H1 (cell line): ENCODE data around the gene DIP2C. TPM values are rescaled to one million over a fixed set of nuclear protein-coding genes. Genes with fewer than 3 reads are reported as not detected.

Experiments
- CTCF ChIA-PET: fragments of 300-600 bp; sonication (Branson Sonifier 250); formaldehyde crosslinking; loops from one replicate; lab custom pipeline; 2021; ENCODE audit not compliant: partially characterized antibody; lab: Charles Lee
- POLR2A ChIA-PET: fragments of 300-600 bp; sonication (Branson Sonifier 250); formaldehyde crosslinking; loops from one replicate; lab custom pipeline; 2021; ENCODE audit warnings: inconsistent platforms; ENCODE audit not compliant: partially characterized antibody; lab: Charles Lee
- DNase-seq, 2 experiments: peaks; one replicate each; pipeline versions ENCODE4 v3.0.0 to v3.0.0-alpha.2; 2010 to 2022; ENCODE audit warnings: low spot score in 2 of 2, low read depth in 1 of 2, mixed read lengths in 1 of 2
- FAIRE-seq: peaks from 2 replicates; lab custom pipeline; 2011; peaks lifted over from hg19 to GRCh38; lab: Jason Lieb, UNC
- H2AFZ ChIP-seq: 2 replicates; pipeline ENCODE4 v1.8.1; 2012; ENCODE audit warnings: low read length, inconsistent platforms
- H2AK5ac ChIP-seq: 2 replicates; pipeline ENCODE4 v1.6.1; 2013; ENCODE audit warnings: low read depth, low read length
- H2BK120ac ChIP-seq: replicated peaks from 2 replicates; pipeline ENCODE3; 2013; ENCODE audit warnings: low read depth, low read length, inconsistent platforms
- H2BK12ac ChIP-seq: 2 replicates; pipeline ENCODE4 v1.6.1; 2013; ENCODE audit warnings: low read depth, low read length
- H2BK15ac ChIP-seq: 2 replicates; pipeline ENCODE4 v1.6.1; 2013; ENCODE audit warnings: low read length
- H2BK20ac ChIP-seq: 2 replicates; pipeline ENCODE4 v1.6.1; 2013; ENCODE audit warnings: low read length
- H2BK5ac ChIP-seq: 2 replicates; pipeline ENCODE4 v1.6.1; 2013; ENCODE audit warnings: low read depth, low read length
- H3K14ac ChIP-seq: 2 replicates; pipeline ENCODE4 v1.6.1; 2013; ENCODE audit warnings: inconsistent platforms; ENCODE audit not compliant: insufficient read length
- H3K18ac ChIP-seq: 2 replicates; pipeline ENCODE4 v1.6.1; 2013; ENCODE audit warnings: low read length; ENCODE audit errors: extremely low read depth
- H3K23ac ChIP-seq: 2 replicates; pipeline ENCODE4 v1.6.1; 2013; ENCODE audit warnings: inconsistent platforms; ENCODE audit not compliant: insufficient read length
- H3K23me2 ChIP-seq: 2 replicates; pipeline ENCODE4 v1.6.1; 2013; ENCODE audit warnings: low read depth, low read length
- H3K27ac ChIP-seq: 2 replicates; pipeline ENCODE4 v1.6.1; 2011; ENCODE audit warnings: low read depth, low read length, inconsistent platforms
- H3K27me3 ChIP-seq, 4 experiments: replicated peaks in 1 of 4; 1 replicate in 1 of 4; 2 replicates in 3 of 4; pipeline versions ENCODE4 v1.6.1 to v1.8.1; 2011 to 2013; ENCODE audit warnings: low read length in 3 of 4, mild to moderate bottlenecking in 3 of 4, inconsistent platforms in 2 of 4, mixed read lengths in 2 of 4, moderate library complexity in 1 of 4; ENCODE audit not compliant: control insufficient read depth in 3 of 4, insufficient read depth in 3 of 4; ENCODE audit errors: extremely low read depth in 1 of 4
- H3K36me3 ChIP-seq, 4 experiments: 2 replicates each; pipeline versions ENCODE4 v1.6.1 to v1.8.1; 2011 to 2013; ENCODE audit warnings: mild to moderate bottlenecking in 4 of 4, low read length in 3 of 4, moderate library complexity in 2 of 4, control low read depth in 1 of 4, inconsistent platforms in 1 of 4; ENCODE audit not compliant: insufficient read depth in 4 of 4, control insufficient read depth in 2 of 4
- H3K4ac ChIP-seq: replicated peaks from 2 replicates; pipeline ENCODE3; 2013; ENCODE audit warnings: low read length, low read depth, mixed read lengths, inconsistent platforms; ENCODE audit not compliant: insufficient read length
- H3K4me1 ChIP-seq, 4 experiments: replicated peaks in 1 of 4; 1 replicate in 1 of 4; 2 replicates in 3 of 4; pipeline versions ENCODE4 v1.6.1 to v1.8.1; 2011 to 2013; ENCODE audit warnings: low read length in 3 of 4, inconsistent platforms in 2 of 4, mixed read lengths in 1 of 4; ENCODE audit not compliant: insufficient read depth in 4 of 4, control insufficient read depth in 3 of 4
- H3K4me2 ChIP-seq, 2 experiments: 2 replicates each; pipeline versions ENCODE4 v1.6.1 to v1.8.1; 2011 to 2013; ENCODE audit warnings: low read depth in 2 of 2, low read length in 2 of 2, control low read depth in 1 of 2, inconsistent platforms in 1 of 2, mild to moderate bottlenecking in 1 of 2; ENCODE audit not compliant: insufficient read depth in 1 of 2
- H3K4me3 ChIP-seq, 4 experiments: fragments of 200-600, 300-600 bp in 1 of 4; sonication (generic), shearing (Covaris generic), sonication (Bioruptor Twin) in 1 of 4; 2 replicates each; pipeline versions ENCODE4 v1.5.1 to v1.8.1; 2011 to 2016; ENCODE audit warnings: low read length in 4 of 4, low read depth in 3 of 4, control low read depth in 2 of 4, inconsistent platforms in 2 of 4, mild to moderate bottlenecking in 2 of 4, mixed read lengths in 1 of 4, moderate library complexity in 1 of 4; ENCODE audit not compliant: insufficient read depth in 2 of 4; ENCODE audit errors: extremely low read depth in 1 of 4
- H3K56ac ChIP-seq: replicated peaks from 2 replicates; pipeline ENCODE3; 2013; ENCODE audit warnings: low read depth, mild to moderate bottlenecking, mixed read lengths, low read length, inconsistent platforms; ENCODE audit not compliant: insufficient read length
- H3K79me1 ChIP-seq: 2 replicates; pipeline ENCODE4 v1.6.1; 2013; ENCODE audit warnings: low read depth, low read length, control low read depth
- H3K79me2 ChIP-seq, 2 experiments: 2 replicates each; pipeline versions ENCODE4 v1.6.1 to v1.8.1; 2012 to 2013; ENCODE audit warnings: low read length in 2 of 2, mild to moderate bottlenecking in 2 of 2, inconsistent platforms in 1 of 2; ENCODE audit not compliant: insufficient read depth in 2 of 2, control insufficient read depth in 1 of 2
- H3K9ac ChIP-seq, 4 experiments: replicated peaks in 1 of 4; 1 replicate in 1 of 4; 2 replicates in 3 of 4; pipeline versions ENCODE4 v1.6.1 to v1.8.1; 2011 to 2013; ENCODE audit warnings: low read depth in 3 of 4, low read length in 3 of 4, control low read depth in 2 of 4, mild to moderate bottlenecking in 2 of 4, moderate library complexity in 2 of 4, inconsistent platforms in 1 of 4; ENCODE audit errors: extremely low read depth in 1 of 4
- H3K9me3 ChIP-seq, 2 experiments: 2 replicates each; pipeline versions ENCODE4 v1.6.1 to v1.8.1; 2012 to 2013; ENCODE audit warnings: mild to moderate bottlenecking in 2 of 2, moderate library complexity in 2 of 2, control low read depth in 1 of 2, inconsistent platforms in 1 of 2, low read depth in 1 of 2, low read length in 1 of 2, mixed read lengths in 1 of 2; ENCODE audit not compliant: insufficient read depth in 2 of 2
- H4K20me1 ChIP-seq, 2 experiments: replicated peaks in 1 of 2; 2 replicates each; pipeline versions ENCODE3 to v1.8.1; 2011 to 2013; ENCODE audit warnings: inconsistent platforms in 2 of 2, low read length in 2 of 2, mild to moderate bottlenecking in 1 of 2; ENCODE audit not compliant: insufficient read depth in 2 of 2, control insufficient read depth in 1 of 2
- H4K5ac ChIP-seq: 2 replicates; pipeline ENCODE4 v1.6.1; 2013; ENCODE audit warnings: low read length, low read depth, mixed read lengths, inconsistent platforms; ENCODE audit not compliant: insufficient read length
- H4K8ac ChIP-seq: 2 replicates; pipeline ENCODE4 v1.8.0; 2013; ENCODE audit warnings: mild to moderate bottlenecking, moderate library complexity, low read length, inconsistent platforms; ENCODE audit not compliant: insufficient read depth; ENCODE audit errors: extremely low read depth
- H4K91ac ChIP-seq: replicated peaks from 2 replicates; pipeline ENCODE3; 2013; ENCODE audit warnings: low read length, mixed read lengths, inconsistent platforms; ENCODE audit not compliant: insufficient read length
- ASH2L ChIP-seq: fragments of 200-600, 300-600 bp; sonication (generic); IDR thresholded peaks from one replicate; pipeline ENCODE4 v1.7.1; 2017; ENCODE audit warnings: low read length
- CBX5 ChIP-seq: fragments of 300-800, 300-1000 bp; sonication (generic); IDR thresholded peaks from 2 replicates; pipeline ENCODE4 v1.7.1; 2016; ENCODE audit warnings: antibody characterized with exemption, low read length, low read depth
- CREB1 ChIP-seq: IDR thresholded peaks from 2 replicates; pipeline ENCODE4 v1.6.1; 2012; ENCODE audit warnings: inconsistent platforms
- FOSL1 ChIP-seq: IDR thresholded peaks from 2 replicates; pipeline ENCODE4 v1.6.1; 2011; ENCODE audit warnings: mild to moderate bottlenecking, low read depth, low read length, moderate library complexity; ENCODE audit not compliant: insufficient read depth
- HDAC6 ChIP-seq: IDR thresholded peaks from one replicate; pipeline ENCODE4 v1.7.1; 2012; ENCODE audit warnings: low read depth, mild to moderate bottlenecking, inconsistent platforms, low read length, moderate library complexity
- RNF2 ChIP-seq: fragments of 200-900, 300-1000 bp; sonication (generic); IDR thresholded peaks from 2 replicates; pipeline ENCODE4 v1.7.1; 2016; ENCODE audit warnings: borderline replicate concordance, low read depth, mild to moderate bottlenecking, antibody characterized with exemption, low read length; ENCODE audit not compliant: poor library complexity, severe bottlenecking; ENCODE audit errors: missing control alignments
- WGBS, 2 experiments: shearing (Covaris generic) in 1 of 2; methylation state at CpG; one replicate each; pipeline versions ENCODE4 v1.1.6 to v1.1.7; 2013 to 2015; ENCODE audit warnings: low lambda C conversion rate in 2 of 2, mixed read lengths in 2 of 2, inconsistent platforms in 1 of 2, low coverage in 1 of 2, missing lambda C conversion rate in 1 of 2; ENCODE audit not compliant: insufficient replicate concordance in 2 of 2, insufficient coverage in 1 of 2, insufficient read length in 1 of 2; ENCODE audit errors: extremely low coverage in 1 of 2, missing lambda C conversion rate in 1 of 2; 5-methylcytosine and 5-hydroxymethylcytosine counted together
- polyA plus RNA-seq, 7 experiments: library from polyadenylated mRNA; depleted of rRNA in 3 of 7; stranded (reverse) in 5 of 7; unstranded in 2 of 7; fragments of >200 nt in 5 of 7; fragments of 200-250 nt in 2 of 7; gene quantifications; 1 replicate in 5 of 7; 2 replicates in 1 of 7; 4 replicates in 1 of 7; pipeline versions ENCODE4 v1.2.1 to v1.2.3, GENCODE V29; 2011 to 2013; ENCODE audit warnings: missing spikeins in 2 of 7, mixed read lengths in 2 of 7
- total RNA-seq: library from RNA; stranded (reverse); fragmentation: NEBNext Ultra II Directional; extraction: Animal tissue kit (Norgen Biotek cat#: 25700); gene quantifications from 2 replicates; pipeline ENCODE4 v1.2.1, GENCODE V29; 2021

Gene DIP2C
- total and polyA plus RNA-seq, 2 of the 8 experiments (the other 6 are each of a cell fraction or from before 2014, with no cell fraction given) = 3.8 to 9.3 TPM

- no peaks in the 10 kb centered on the region for H3K79me1 ChIP-seq
- DNase-seq (no peak), FAIRE-seq (no peak)
- H3K9ac ChIP-seq = no peak overlapping the region
- H2BK5ac ChIP-seq = no peak overlapping the region
- no peak overlapping the region for H4K5ac ChIP-seq
- no peak overlapping the region for H2BK120ac ChIP-seq
- H2BK20ac ChIP-seq = no peak overlapping the region
- no peak overlapping the region for H2BK15ac ChIP-seq
- no peak overlapping the region for H2BK12ac ChIP-seq
- H3K18ac ChIP-seq = no peak overlapping the region
- no peaks in the 10 kb centered on the region for H3K27me3 ChIP-seq
- H3K14ac ChIP-seq = no peak overlapping the region
- no peak overlapping the region for H3K4ac ChIP-seq
- no peaks in the 10 kb centered on the region for H3K23me2 ChIP-seq
- no peaks in the 10 kb centered on the region for H3K9me3 ChIP-seq
- POLR2A ChIA-PET = interaction anchor here (1.1 kb wide), 1 partner anchor 11 kb away, joined by 3 read pairs; no protein-coding TSS in a partner anchor
- H4K91ac ChIP-seq = no peak overlapping the region
- no peaks in the 10 kb centered on the region for H3K4me1 ChIP-seq
- no peaks in the 10 kb centered on the region for H4K20me1 ChIP-seq
- peaks cover 0 to 2% (median under 1%) of the 10 kb centered on the region in 4 experiments; a peak in 1 of 8 replicates for H3K36me3 ChIP-seq
- H4K8ac ChIP-seq = no peak overlapping the region
- CTCF ChIA-PET = interaction anchor here (0.8 to 1.5 kb wide), 2 partner anchors 14 to 381 kb away, joined by 3 to 4 read pairs; no protein-coding TSS in a partner anchor
- H3K27ac ChIP-seq = no peak overlapping the region
- no peaks in the 10 kb centered on the region for H3K79me2 ChIP-seq
- no peak overlapping the region for H3K4me3 ChIP-seq
- no peak overlapping the region for H3K23ac ChIP-seq
- H2AFZ ChIP-seq = no peak overlapping the region
- WGBS, 2 experiments = 96% methylated on average over 3 of the region's 3 CpGs; no CpG with 5 or more reads in 1 of the 2 experiments
- no peak overlapping the region for H3K4me2 ChIP-seq
- H2AK5ac ChIP-seq = no peak overlapping the region
- H3K56ac ChIP-seq = no peak overlapping the region
- TF ChIP-seq FOSL1 (no peak), ASH2L (no peak), HDAC6 (no peak), CREB1 (no peak), CBX5 (no peak), RNF2 (no peak)
Observed at GRCh38 chr10:408236-408635, 281.2 kb downstream of the DIP2C start.
